ENCODE data around the gene ADCYAP1R1.
A peak's percentile ranks its signal among the peaks of the same experiment; 100 is the strongest.

ADCYAP1R1 gene

DNA sequence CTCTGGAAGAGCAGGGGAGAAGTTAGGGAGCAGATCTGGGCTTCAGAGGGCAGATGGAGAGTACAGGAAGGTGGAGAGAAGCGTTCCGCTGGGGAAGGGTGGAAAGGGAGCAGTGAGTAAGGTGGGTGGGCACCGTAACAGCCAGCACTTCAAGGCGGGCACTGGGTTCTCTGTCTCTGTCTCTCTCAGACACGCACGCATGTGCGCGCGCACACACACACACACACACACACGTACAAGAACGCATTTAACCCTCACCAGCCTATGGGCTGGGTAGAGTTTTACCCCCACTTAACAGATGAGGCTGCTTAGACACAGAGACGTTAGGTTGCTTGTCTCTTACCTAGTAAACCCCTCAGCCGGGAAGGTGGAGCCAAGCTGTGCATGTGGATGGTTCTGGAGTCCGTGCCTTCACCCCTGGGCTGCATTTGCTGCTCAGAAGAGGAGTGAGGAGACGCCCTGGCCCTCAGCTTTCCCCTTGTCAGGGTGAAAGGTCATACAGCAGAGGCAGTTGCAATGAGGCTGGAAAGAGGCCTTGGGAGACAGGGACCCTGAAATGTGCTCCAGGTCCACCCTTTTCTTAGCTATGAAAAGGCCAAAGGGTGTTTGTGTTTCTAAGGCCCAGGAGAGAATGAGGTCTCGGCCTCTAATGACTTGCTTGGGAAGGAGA is 16.0 kb downstream of the ADCYAP1R1 start:
- FAIRE-seq: no peak
- DNase-seq (ENCODE audit: insufficient read length, low spot score): no peak
- TF ChIP-seq POLR2A (IDR thresholded peaks at IDR 0.05; ENCODE audit: low read depth, low read length): no peak

DNA sequence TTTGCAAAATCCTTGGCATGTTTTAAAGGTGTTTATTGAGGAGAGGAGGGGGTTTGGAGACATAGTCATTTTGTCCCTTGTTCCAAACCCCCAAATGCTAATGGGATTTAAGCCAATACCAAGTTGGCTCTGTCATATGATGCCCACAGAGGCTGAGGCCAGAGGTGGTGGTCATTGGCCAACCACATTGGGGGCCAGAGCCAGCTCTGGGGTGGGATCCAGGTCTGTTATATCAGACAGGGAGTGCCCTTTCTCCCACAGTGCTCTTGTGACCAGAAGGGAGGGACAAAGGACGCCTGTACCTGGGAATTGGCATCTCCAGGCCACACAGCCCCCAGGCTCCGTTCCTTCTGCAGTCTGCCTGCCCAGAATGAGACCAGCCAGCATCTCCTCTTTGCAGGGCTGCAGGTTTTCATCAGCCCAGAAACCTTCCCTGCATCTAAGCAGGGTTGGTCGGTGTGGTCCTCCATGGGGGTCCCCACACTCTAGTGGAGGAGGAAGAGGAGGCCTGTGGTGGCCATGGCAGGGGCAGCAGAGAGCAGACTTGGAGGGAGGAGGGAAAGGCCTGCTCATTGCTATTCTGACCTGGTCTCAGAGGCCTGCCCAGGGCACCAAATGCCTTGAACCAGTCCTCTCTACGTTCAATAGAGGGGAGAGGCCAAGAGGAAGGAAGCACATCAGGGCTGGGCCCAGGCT is 17.9 kb downstream of the ADCYAP1R1 start:
- DNase-seq (ENCODE audit: insufficient read length, low spot score) (no peak), FAIRE-seq (no peak)
- TF ChIP-seq POLR2A (IDR thresholded peaks at IDR 0.05; ENCODE audit: low read depth, low read length): no peak

DNA sequence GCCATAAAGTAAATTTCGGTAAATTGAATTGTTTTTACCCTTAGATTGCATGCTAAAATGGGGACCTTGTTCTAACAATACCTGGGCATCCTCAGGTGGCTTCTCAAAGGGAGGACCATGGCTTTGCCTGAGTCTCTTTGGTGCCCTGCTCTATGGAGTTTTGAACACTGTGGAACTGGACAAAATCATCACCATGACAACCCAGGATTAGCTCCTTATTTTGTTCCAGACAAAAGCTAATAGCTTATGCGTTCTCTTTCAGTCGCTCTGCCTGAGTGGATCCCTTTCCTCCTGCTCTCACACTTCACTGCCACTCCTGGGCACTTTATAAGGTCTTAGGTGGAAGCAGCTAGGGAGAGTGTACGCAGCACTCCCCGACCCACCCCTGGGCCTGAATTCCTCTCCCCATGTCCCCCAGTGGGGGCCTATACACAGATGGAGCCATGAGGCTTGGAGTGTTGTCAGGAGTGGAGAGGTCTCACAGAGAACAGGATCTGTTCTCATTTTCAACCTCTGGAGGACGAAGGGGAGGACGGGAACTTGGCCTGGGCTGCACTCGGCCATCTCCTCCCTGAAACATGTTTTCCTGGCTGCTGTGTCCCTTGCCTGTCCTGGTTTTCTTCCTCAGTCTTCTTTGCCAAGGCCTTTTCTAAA is 19.0 kb downstream of the ADCYAP1R1 start:
- FAIRE-seq (no peak), DNase-seq (ENCODE audit: insufficient read length, low spot score) (no peak)
- TF ChIP-seq POLR2A (IDR thresholded peaks at IDR 0.05; ENCODE audit: low read depth, low read length): no peak

DNA sequence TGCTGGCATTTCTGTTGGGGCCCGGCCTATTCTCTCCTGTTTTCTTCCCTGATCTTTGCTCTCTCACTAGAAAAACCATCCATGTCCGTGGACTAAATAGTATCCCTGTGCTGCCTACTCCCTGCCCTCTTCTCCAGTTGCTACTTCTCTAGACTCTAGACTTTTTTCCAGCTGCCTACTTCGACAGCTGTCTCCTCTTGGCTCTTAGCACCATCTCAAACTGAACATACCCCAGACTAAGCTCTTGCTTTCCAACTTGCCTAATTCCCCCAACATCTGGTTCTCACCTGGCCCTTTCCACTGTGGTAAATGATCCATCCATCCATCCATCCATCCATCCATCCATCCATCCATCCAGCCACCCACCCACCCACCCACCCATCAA is 19.5 kb downstream of the ADCYAP1R1 start:
- DNase-seq (ENCODE audit: insufficient read length, low spot score) (no peak), FAIRE-seq (no peak)
- TF ChIP-seq POLR2A (IDR thresholded peaks at IDR 0.05; ENCODE audit: low read depth, low read length): no peak

DNA sequence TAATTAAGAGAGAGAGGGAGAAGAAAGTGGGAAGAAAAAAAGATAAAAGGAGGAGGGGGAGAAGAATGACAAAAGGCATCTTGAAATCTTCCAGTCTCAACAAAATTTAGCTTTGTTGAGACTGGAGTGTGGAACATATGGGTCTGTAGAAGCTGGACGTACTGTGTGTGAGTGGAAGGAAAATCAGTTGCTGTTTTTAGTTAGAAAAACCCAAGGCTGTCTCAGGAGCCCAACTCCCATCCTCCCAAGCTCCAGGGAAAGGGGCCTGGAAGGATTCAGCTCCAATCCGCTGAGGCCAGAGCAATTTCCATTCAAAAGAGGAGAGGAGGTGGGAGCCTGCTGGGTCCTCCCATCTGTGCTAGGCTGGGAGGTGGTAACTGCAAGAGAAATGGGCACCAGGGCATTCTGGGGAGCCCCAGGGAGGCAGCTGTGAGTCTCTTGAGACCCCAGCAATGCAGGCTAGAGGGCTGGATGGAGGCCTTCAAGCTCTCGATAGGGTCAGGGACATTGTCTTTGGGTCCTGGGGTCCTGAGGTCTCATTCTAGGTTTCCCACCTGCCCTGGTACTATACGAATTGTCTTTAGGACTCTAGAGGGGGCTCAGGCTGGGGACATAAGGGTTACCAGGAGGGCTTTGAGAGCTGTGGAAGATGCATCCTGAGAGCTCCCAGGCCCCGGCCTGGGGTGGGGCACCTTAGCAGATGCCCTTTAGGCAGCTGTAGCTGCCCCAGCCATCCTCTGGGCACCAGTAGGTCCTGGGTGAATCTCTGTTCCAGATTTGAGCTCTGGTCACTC is 21.4 kb downstream of the ADCYAP1R1 start:
- no peak for DNase-seq (ENCODE audit: insufficient read length, low spot score)
- FAIRE-seq: no peak
- TF ChIP-seq POLR2A (IDR thresholded peaks at IDR 0.05; ENCODE audit: low read depth, low read length): no peak

DNA sequence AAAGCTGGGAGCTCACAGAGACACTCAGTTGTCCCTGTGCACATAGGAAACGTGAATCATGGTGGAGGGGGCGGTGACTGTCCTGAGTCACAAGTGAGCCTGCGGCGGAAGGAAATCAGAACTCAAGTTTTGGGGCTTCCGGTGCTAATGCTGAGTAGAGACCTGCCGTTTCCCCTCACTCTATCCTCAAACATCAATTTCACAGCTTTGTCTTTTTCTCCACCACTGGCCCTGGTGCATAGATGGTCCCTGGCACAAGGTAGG is 21.9 kb downstream of the ADCYAP1R1 start:
- DNase-seq (ENCODE audit: insufficient read length, low spot score): peak; percentile 46
- TF ChIP-seq POLR2A (IDR thresholded peaks at IDR 0.05; ENCODE audit: low read depth, low read length): no peak
- FAIRE-seq: no peak

DNA sequence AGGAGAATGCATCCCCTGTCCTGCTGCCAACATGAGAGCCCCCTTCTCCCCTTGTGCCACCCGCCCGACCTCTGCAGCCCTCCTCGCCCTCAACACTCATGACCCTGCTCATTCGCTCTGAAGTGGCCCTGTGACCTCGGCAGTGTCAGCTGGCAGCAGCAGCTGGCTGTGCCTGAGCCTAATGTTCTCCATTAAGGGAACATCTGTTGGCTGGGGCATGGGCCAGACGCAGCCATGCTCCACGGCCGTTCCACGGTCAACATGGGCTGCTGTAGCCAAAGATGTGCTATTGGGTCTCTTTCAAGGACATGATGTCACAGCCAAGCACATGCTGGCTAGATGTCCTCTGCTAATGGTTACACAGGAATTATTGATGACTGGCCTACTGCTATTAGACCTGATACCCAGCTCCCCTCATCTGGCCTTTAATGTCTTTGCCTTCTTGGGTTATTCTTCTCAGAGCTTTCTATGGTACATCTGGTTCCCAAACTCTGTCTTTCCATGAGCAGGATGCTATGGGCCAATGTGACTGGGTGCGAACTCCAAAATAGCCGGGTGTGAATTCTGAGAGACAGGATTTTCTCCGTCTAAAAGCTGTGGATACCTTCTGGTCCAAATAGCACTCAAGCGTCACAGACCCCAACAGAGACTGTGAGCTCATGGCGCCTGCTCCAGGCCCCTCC is 22.4 kb downstream of the ADCYAP1R1 start:
- DNase-seq (ENCODE audit: insufficient read length, low spot score) (no peak), FAIRE-seq (no peak)
- TF ChIP-seq POLR2A (IDR thresholded peaks at IDR 0.05; ENCODE audit: low read depth, low read length): no peak

DNA sequence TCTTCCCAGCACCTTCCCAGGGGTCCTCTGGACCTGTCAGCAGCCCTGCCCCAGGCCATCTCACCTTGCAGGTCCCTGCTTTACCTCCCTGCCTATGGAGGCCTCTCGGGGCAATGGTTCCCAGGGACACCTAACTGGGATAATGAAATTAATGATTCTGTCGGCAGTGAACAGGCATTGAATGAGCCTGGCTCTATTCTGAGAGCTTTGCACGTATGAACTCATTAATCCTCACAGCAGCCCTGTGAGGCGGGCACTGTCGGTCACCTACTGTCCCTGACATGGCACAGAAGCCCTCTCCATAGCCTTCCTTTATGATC is 22.9 kb downstream of the ADCYAP1R1 start:
- no peak for FAIRE-seq
- TF ChIP-seq POLR2A (IDR thresholded peaks at IDR 0.05; ENCODE audit: low read depth, low read length): no peak
- DNase-seq (ENCODE audit: insufficient read length, low spot score): no peak

DNA sequence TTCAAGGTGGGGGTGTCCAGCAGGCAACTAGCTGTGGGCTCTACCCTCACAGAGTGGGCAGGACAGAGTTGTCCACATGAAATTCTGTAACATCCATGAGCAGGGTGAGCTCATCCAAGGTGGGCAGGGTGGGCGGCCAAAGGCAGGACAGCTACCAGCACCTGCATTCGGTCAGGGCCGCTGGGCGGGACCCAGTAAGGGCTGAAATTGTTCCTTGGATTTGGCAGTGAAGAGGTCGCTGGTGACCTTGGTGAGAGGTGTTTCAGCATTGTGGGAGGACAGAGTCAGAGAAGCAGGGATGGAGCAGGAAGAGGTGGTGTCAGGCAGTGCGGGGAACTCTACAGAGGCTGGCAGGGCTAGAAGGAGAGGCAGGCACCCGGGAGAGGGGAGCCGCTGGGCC is 23.9 kb downstream of the ADCYAP1R1 start:
- DNase-seq (ENCODE audit: insufficient read length, low spot score) (no peak), FAIRE-seq (no peak)
- TF ChIP-seq POLR2A (IDR thresholded peaks at IDR 0.05; ENCODE audit: low read depth, low read length): no peak

DNA sequence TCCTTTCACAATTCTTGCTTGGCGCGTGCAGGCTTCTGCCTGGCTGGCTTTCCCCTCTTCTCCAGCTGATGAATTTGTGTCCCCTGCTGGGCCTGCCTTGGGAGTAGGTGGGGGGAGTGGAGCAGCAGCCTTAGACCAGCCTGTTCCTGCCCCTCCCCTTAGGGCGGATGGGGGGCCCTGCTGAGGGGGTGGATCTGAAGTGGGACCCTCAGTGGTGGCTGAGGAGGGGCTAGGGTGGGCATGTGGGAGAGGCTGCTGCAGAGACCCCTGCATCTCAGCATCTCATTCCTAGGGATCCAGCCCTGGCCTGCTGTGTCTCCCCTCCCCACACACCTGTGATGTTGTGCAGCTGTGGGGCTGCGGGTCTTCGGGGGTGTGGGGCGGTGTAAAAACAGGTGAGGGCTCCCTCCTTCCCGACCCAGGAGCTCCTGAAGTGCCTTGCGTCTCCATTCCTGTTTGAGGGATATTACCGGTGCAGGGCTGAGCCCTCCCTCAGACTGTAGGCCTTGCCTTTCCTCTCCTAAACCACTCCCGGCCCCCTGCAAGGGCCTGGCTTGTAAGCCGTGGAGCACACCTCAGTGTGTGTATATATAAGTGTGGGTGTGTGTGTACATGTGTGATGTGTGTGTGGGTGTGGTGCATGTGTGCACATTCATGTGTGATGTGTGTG is 24.7 kb downstream of the ADCYAP1R1 start:
- no peak for FAIRE-seq
- DNase-seq (ENCODE audit: insufficient read length, low spot score): no peak
- no peak for TF ChIP-seq POLR2A (IDR thresholded peaks at IDR 0.05; ENCODE audit: low read depth, low read length)

DNA sequence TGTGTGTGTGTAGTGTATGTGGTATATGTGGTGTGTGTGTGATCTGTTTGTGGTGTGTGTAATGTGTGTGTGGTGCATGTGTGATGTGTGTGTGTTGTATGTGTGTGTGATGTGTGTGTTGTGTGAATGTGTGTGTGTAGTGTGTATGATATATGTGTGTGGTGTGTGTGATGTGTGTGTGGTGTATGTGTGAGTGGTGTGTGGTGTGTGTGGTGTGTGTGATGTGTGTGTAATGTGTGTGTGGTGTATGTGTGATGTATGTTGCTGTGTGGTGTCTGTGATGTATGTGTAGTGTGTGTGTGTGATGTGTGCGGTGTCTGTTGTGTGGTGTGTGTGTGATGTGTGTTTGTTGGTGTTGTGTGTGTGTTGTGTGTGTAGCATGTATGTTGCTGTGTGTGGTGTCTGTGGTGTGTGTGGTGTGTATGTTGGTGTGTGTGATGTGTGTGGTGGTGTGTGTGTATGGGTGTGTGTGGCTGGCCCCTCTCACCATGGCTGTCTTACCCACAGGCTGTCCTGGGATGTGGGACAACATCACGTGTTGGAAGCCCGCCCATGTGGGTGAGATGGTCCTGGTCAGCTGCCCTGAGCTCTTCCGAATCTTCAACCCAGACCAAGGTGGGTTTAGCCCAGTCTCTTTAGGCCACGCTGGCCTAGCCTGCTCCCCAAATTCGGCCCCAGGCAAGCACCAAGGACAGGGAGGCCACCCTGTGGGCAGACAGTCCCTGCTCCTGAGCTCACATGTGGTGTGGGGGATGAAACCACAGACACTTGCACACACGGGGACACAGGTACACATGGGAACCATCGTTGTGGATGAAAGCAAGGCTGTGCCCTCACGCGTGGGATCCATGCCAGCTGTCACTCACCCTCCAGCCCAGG is 25.6 kb downstream of the ADCYAP1R1 start:
- TF ChIP-seq POLR2A (IDR thresholded peaks at IDR 0.05; ENCODE audit: low read depth, low read length): no peak
- DNase-seq (ENCODE audit: insufficient read length, low spot score): no peak
- FAIRE-seq: no peak

DNA sequence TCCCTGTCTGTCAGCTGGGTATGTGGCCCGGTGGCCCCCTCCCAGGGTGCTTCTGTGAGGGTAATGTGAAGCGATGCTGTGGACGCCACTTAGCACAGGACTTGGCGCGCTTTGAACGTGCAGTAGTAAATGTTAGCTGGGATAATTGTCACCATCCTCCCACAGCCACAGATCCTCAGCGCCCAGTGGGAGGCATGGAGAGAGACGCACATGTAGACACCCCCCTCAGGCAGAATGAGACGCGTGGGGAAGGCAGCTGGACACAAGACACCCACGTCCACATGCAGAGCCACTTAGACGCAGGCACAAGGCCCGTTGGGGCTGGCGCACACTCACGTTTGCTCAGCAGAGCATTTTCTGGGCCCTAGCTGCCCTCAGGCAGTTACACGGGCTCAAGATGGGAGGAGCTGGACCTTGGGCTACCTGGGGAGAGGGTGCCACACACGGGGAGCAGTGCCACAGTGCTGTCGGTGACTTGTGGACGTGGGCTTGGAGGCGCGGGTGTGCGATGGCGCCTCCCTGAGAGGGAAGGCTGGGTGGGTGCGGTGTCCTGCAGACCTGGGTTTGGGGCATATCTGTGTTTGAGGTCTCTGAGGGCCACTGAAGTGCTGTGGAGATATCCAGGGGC is 26.4 kb downstream of the ADCYAP1R1 start:
- TF ChIP-seq POLR2A (IDR thresholded peaks at IDR 0.05; ENCODE audit: low read depth, low read length): no peak
- FAIRE-seq: no peak
- DNase-seq (ENCODE audit: insufficient read length, low spot score): no peak
